ENCODE results near the gene GLDN. TPM values are rescaled to one million over a fixed set of nuclear protein-coding genes. Genes with fewer than 3 reads are reported as not detected.

The GLDN gene
- total and polyA plus RNA-seq, 2 experiments from 2014 or later = 0.29 to 2.8 TPM

- Histone ChIP-seq H3K27ac (no peak overlapping the region), H3K9ac (no peak overlapping the region), H2AFZ (no peak overlapping the region), H3F3A (ENCODE audit: insufficient read depth) (peaks cover 19% of the 10 kb centered on the region), H3K36me3 (ENCODE audit: low read depth) (no peaks in the 10 kb centered on the region), H3K79me2 (ENCODE audit: insufficient read depth) (no peaks in the 10 kb centered on the region), H3K9me2 (ENCODE audit: insufficient read depth) (no peaks in the 10 kb centered on the region), H4K20me1 (ENCODE audit: insufficient read depth) (no peaks in the 10 kb centered on the region), H3K9me3 (ENCODE audit: low read depth) (no peaks in the 10 kb centered on the region), H3K27me3 (replicated peaks; ENCODE audit: insufficient read depth) (no peaks in the 10 kb centered on the region), H3K4me3 (no peak overlapping the region), H3K4me2 (ENCODE audit: unreplicated experiment) (no peak overlapping the region), H3K4me1 (ENCODE audit: insufficient read depth) (peaks cover 19% of the 10 kb centered on the region)
- no peak for DNase-seq
- in situ Hi-C loops (cut with MboI) = no loop called here
- 53% methylated on average over 9 of the region's 9 CpGs for WGBS, 2 experiments (ENCODE audit: low coverage in 1 of 2, low lambda C conversion rate in 2 of 2, missing lambda C conversion rate in 2 of 2)
- TF ChIP-seq EZH2phosphoT487 (IDR thresholded peaks at IDR 0.05; ENCODE audit: insufficient read depth, low read depth) = no peak
- no peak for TF ChIP-seq EZH2 (IDR thresholded peaks at IDR 0.05; ENCODE audit: insufficient read depth, poor library complexity, severe bottlenecking)
Observed at GRCh38 chr15:51363383-51363782, 21.9 kb downstream of the GLDN start.

GRCh38 chr15:51365417-51365816, 24.0 kb downstream of the GLDN start:
- Histone ChIP-seq H3K27ac (no peak overlapping the region), H3K9me3 (ENCODE audit: low read depth) (no peaks in the 10 kb centered on the region), H3K9ac (no peak overlapping the region), H3K4me3 (no peak overlapping the region), H3K4me1 (ENCODE audit: insufficient read depth) (peaks cover 35% of the 10 kb centered on the region), H3K9me2 (ENCODE audit: insufficient read depth) (no peaks in the 10 kb centered on the region), H3K4me2 (ENCODE audit: unreplicated experiment) (no peak overlapping the region), H2AFZ (no peak overlapping the region), H3F3A (ENCODE audit: insufficient read depth) (peaks cover 37% of the 10 kb centered on the region), H3K36me3 (ENCODE audit: low read depth) (no peaks in the 10 kb centered on the region), H4K20me1 (ENCODE audit: insufficient read depth) (no peaks in the 10 kb centered on the region), H3K27me3 (replicated peaks; ENCODE audit: insufficient read depth) (no peaks in the 10 kb centered on the region), H3K79me2 (ENCODE audit: insufficient read depth) (no peaks in the 10 kb centered on the region)
- TF ChIP-seq EZH2 (IDR thresholded peaks at IDR 0.05; ENCODE audit: insufficient read depth, poor library complexity, severe bottlenecking) = no peak
- no peak for TF ChIP-seq EZH2phosphoT487 (IDR thresholded peaks at IDR 0.05; ENCODE audit: insufficient read depth, low read depth)
- in situ Hi-C loops (cut with MboI) = no loop called here
- no peak for DNase-seq
- 88 to 89% methylated on average over 6 of the region's 6 CpGs for WGBS, 2 experiments (ENCODE audit: low coverage in 1 of 2, low lambda C conversion rate in 2 of 2, missing lambda C conversion rate in 2 of 2)

- Histone ChIP-seq H3K4me3 (no peak overlapping the region), H3K36me3 (ENCODE audit: low read depth) (no peaks in the 10 kb centered on the region), H3F3A (ENCODE audit: insufficient read depth) (peaks cover 37% of the 10 kb centered on the region), H3K4me1 (ENCODE audit: insufficient read depth) (peaks cover 35% of the 10 kb centered on the region), H3K4me2 (ENCODE audit: unreplicated experiment) (no peak overlapping the region), H3K27ac (no peak overlapping the region), H4K20me1 (ENCODE audit: insufficient read depth) (no peaks in the 10 kb centered on the region), H3K9me2 (ENCODE audit: insufficient read depth) (no peaks in the 10 kb centered on the region), H2AFZ (no peak overlapping the region), H3K79me2 (ENCODE audit: insufficient read depth) (no peaks in the 10 kb centered on the region), H3K9ac (no peak overlapping the region), H3K27me3 (replicated peaks; ENCODE audit: insufficient read depth) (no peaks in the 10 kb centered on the region), H3K9me3 (ENCODE audit: low read depth) (no peaks in the 10 kb centered on the region)
- in situ Hi-C loops (cut with MboI) = no loop called here
- TF ChIP-seq EZH2 (IDR thresholded peaks at IDR 0.05; ENCODE audit: insufficient read depth, poor library complexity, severe bottlenecking) (no peak), EZH2phosphoT487 (IDR thresholded peaks at IDR 0.05; ENCODE audit: insufficient read depth, low read depth) (no peak)
- DNase-seq = no peak
- WGBS, 2 experiments (ENCODE audit: low coverage in 1 of 2, low lambda C conversion rate in 2 of 2, missing lambda C conversion rate in 2 of 2) = 77 to 79% methylated on average over 5 of the region's 5 CpGs
Observed at GRCh38 chr15:51366071-51366470, 24.6 kb downstream of the GLDN start.

GRCh38 chr15:51366920-51367319, 25.5 kb downstream of the GLDN start:
- DNase-seq = peak; percentile 82
- TF ChIP-seq EZH2phosphoT487 (IDR thresholded peaks at IDR 0.05; ENCODE audit: insufficient read depth, low read depth) = no peak
- no peak for TF ChIP-seq EZH2 (IDR thresholded peaks at IDR 0.05; ENCODE audit: insufficient read depth, poor library complexity, severe bottlenecking)
- Histone ChIP-seq H3K9me3 (ENCODE audit: low read depth) (no peaks in the 10 kb centered on the region), H3K9ac (peak overlapping the region; percentile 14), H3K9me2 (ENCODE audit: insufficient read depth) (no peaks in the 10 kb centered on the region), H3K4me1 (ENCODE audit: insufficient read depth) (peaks cover 35% of the 10 kb centered on the region), H3K27me3 (replicated peaks; ENCODE audit: insufficient read depth) (no peaks in the 10 kb centered on the region), H3K4me2 (ENCODE audit: unreplicated experiment) (peak overlapping the region; percentile 49), H3F3A (ENCODE audit: insufficient read depth) (peaks cover 37% of the 10 kb centered on the region), H2AFZ (peak overlapping the region; percentile 38), H3K36me3 (ENCODE audit: low read depth) (no peaks in the 10 kb centered on the region), H3K79me2 (ENCODE audit: insufficient read depth) (no peaks in the 10 kb centered on the region), H4K20me1 (ENCODE audit: insufficient read depth) (no peaks in the 10 kb centered on the region), H3K27ac (peak overlapping the region; percentile 42), H3K4me3 (no peak overlapping the region)
- in situ Hi-C loops (cut with MboI) = no loop called here
- WGBS, 2 experiments (ENCODE audit: low coverage in 1 of 2, low lambda C conversion rate in 2 of 2, missing lambda C conversion rate in 2 of 2) = 17 to 25% methylated on average over 3 of the region's 3 CpGs

Measured in GM23248 (cell line).